ENCODE results near the gene PLA1A. TPM values are rescaled to one million over a fixed set of nuclear protein-coding genes. Genes with fewer than 3 reads are reported as not detected.

The PLA1A gene
- total and polyA plus RNA-seq, 10 of the 15 experiments (the other 5 are each of a cell fraction or from before 2014, with no cell fraction given), result 2.9 to 106 (median 4.8) TPM

DNA sequence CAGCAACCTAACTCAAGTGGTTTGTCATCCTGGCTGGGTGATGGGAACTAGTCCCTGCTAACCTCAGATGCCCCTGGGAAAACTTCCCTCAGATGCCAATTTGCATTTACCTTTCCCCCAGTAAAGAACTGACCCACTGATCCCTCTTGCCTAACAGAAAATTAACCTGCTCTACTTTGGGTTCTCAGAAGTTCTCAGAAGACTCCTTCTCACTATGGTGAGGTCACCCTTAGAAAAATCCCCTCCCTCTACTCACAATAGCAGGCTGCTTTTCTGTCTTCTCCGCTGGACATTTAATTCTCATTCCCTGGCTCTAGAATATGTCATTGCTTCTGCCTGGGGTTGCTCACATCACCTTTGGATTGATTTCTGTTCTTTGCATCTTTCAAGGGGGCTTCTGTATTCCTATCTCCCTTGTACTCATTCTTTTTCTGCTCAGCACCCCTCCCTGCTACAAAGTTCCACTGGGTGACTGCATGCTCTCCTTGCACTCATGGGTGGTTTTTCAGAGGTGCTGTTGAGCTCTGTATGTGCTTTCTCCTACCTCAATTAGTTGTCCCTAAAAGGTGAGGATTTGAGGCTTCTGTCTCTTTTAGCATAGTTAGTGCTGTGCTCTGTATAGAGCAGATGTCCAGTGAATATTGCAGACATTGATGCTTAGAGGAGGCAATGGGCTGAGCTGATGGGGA lies 869 bp downstream of the PLA1A start:
- Histone ChIP-seq H3K27ac (ENCODE audit: control insufficient read depth, insufficient read depth) (peak overlapping the region; percentile 87), H3K4me1 (ENCODE audit: control insufficient read depth, insufficient read depth, low read length) (peaks cover 64% of the 10 kb centered on the region), H3K27me3 (replicated peaks in 1 of 2; ENCODE audit: control insufficient read depth in 2 of 2, insufficient read depth in 2 of 2, low read length in 1 of 2) (no peaks in the 10 kb centered on the region), H3K79me2 (ENCODE audit: control insufficient read depth, insufficient read depth, low read length) (peaks cover 26% of the 10 kb centered on the region), H3K4me3 (peak overlapping the region; percentile 43), H2AFZ (ENCODE audit: control insufficient read depth, low read depth, low read length) (peak overlapping the region; percentile 6; the same call in 1 of the 2 replicates), H4K20me1 (ENCODE audit: control insufficient read depth, insufficient read depth) (no peaks in the 10 kb centered on the region), H3K4me2 (ENCODE audit: control insufficient read depth, insufficient read depth) (peak overlapping the region; percentile 80), H3K9me3 (replicated peaks; ENCODE audit: control insufficient read depth, insufficient read depth, low read length) (no peaks in the 10 kb centered on the region), H3K36me3 (ENCODE audit: control insufficient read depth in 2 of 2, insufficient read depth in 2 of 2, low read length in 1 of 2) (no peaks in the 10 kb centered on the region), H3K9ac (ENCODE audit: control insufficient read depth, insufficient read depth, low read length) (peak overlapping the region; percentile 80)
- ChIA-PET SMC1A (ENCODE audit: uncharacterized antibody, unreplicated experiment) (interaction anchor here (0.7 to 7.6 kb wide), 22 partner anchors 9 to 246 kb away, joined by 3 to 329 read pairs (median 14); partner anchors contain the start of genes ADPRH, CD80, COX17 and TIMMDC1), POLR2A (interaction anchor here (0.6 to 10.4 kb wide), 16 partner anchors 10 to 294 kb away, joined by 3 to 133 read pairs (median 16); partner anchors contain the start of genes ADPRH, CD80, COX17 and TMEM39A), CTCF (interaction anchor here (1.0 to 9.5 kb wide), 17 partner anchors 8 to 246 kb away, joined by 3 to 296 read pairs (median 22); partner anchors contain the start of genes ADPRH, CD80, COX17 and TIMMDC1), RAD21 (ENCODE audit: unreplicated experiment) (interaction anchor here (1.0 to 7.2 kb wide), 20 partner anchors 12 to 496 kb away, joined by 3 to 239 read pairs (median 22); partner anchors contain the start of genes ADPRH, ARHGAP31, CD80 and COX17)
- FAIRE-seq (no peak), DNase-seq (ENCODE audit: low read depth, low spot score) (peak; percentile 87), ATAC-seq (peak; percentile 60)
- in situ Hi-C loops (cut with MboI) (loop anchor here (5.0 kb wide), 1 partner anchor 79 kb away; the partner anchor contains the start of gene COX17), intact Hi-C loops (cut with micrococcal nuclease; ENCODE audit: unreplicated experiment) (loop anchor here (1.0 kb wide), 3 partner anchors 18 to 36 kb away; no protein-coding TSS in a partner anchor)
- WGBS (ENCODE audit: insufficient coverage, insufficient replicate concordance, low lambda C conversion rate, missing lambda C conversion rate), result 5% methylated on average over 1 of the region's 1 CpG
- TSS peak; percentile 85 for BruUV-seq (replicated peaks)
- TF ChIP-seq ZNF274 (IDR thresholded peaks at IDR 0.05; ENCODE audit: insufficient read depth, insufficient read length), result no peak
- no peak for TF ChIP-seq ZSCAN29 (IDR thresholded peaks at IDR 0.05)
- TF ChIP-seq, protein P1, sequence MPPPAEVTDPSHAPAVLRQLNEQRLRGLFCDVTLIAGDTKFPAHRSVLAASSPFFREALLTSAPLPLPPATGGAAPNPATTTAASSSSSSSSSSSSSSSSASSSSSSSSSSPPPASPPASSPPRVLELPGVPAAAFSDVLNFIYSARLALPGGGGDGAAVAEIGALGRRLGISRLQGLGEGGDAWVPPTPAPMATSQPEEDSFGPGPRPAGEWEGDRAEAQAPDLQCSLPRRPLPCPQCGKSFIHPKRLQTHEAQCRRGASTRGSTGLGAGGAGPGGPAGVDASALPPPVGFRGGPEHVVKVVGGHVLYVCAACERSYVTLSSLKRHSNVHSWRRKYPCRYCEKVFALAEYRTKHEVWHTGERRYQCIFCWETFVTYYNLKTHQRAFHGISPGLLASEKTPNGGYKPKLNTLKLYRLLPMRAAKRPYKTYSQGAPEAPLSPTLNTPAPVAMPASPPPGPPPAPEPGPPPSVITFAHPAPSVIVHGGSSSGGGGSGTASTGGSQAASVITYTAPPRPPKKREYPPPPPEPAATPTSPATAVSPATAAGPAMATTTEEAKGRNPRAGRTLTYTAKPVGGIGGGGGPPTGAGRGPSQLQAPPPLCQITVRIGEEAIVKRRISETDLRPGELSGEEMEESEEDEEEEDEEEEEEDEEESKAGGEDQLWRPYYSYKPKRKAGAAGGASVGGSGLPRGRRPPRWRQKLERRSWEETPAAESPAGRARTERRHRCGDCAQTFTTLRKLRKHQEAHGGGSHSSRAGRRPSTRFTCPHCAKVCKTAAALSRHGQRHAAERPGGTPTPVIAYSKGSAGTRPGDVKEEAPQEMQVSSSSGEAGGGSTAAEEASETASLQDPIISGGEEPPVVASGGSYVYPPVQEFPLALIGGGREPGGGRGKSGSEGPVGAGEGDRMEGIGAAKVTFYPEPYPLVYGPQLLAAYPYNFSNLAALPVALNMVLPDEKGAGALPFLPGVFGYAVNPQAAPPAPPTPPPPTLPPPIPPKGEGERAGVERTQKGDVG (CRISPR knock-in tag; IDR thresholded peaks at IDR 0.05), result no peak
- TF ChIP-seq RELA (IDR thresholded peaks at IDR 0.05; ENCODE audit: borderline replicate concordance, partially characterized antibody), result peak; percentile 33
- TF ChIP-seq MTA3 (IDR thresholded peaks at IDR 0.05; ENCODE audit: borderline replicate concordance, low read length), result no peak
- peak in 1 of 2 experiments; percentile 58; a peak in 1 of 4 replicates for TF ChIP-seq EP300 (IDR thresholded peaks at IDR 0.05; ENCODE audit: borderline replicate concordance in 1 of 2, control insufficient read depth in 1 of 2, low read depth in 2 of 2, low read length in 2 of 2)
- TF ChIP-seq RAD51 (IDR thresholded peaks at IDR 0.05), result no peak
- no peak for TF ChIP-seq YBX1 (IDR thresholded peaks at IDR 0.05)
- TF ChIP-seq SP1 (IDR thresholded peaks at IDR 0.05; ENCODE audit: low read depth, low read length), result peak; percentile 21
- no peak for TF ChIP-seq SIN3A (IDR thresholded peaks at IDR 0.05; ENCODE audit: low read depth, low read length)
- TF ChIP-seq, protein P2, sequence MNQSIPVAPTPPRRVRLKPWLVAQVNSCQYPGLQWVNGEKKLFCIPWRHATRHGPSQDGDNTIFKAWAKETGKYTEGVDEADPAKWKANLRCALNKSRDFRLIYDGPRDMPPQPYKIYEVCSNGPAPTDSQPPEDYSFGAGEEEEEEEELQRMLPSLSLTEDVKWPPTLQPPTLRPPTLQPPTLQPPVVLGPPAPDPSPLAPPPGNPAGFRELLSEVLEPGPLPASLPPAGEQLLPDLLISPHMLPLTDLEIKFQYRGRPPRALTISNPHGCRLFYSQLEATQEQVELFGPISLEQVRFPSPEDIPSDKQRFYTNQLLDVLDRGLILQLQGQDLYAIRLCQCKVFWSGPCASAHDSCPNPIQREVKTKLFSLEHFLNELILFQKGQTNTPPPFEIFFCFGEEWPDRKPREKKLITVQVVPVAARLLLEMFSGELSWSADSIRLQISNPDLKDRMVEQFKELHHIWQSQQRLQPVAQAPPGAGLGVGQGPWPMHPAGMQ (IDR thresholded peaks at IDR 0.05; ENCODE audit: borderline replicate concordance), result no peak
- TF ChIP-seq HDAC2 (IDR thresholded peaks at IDR 0.05), result no peak
- TF ChIP-seq POU2F2 (IDR thresholded peaks at IDR 0.05; ENCODE audit: borderline replicate concordance, low read depth, low read length), result peak; percentile 95
- TF ChIP-seq, protein P3, sequence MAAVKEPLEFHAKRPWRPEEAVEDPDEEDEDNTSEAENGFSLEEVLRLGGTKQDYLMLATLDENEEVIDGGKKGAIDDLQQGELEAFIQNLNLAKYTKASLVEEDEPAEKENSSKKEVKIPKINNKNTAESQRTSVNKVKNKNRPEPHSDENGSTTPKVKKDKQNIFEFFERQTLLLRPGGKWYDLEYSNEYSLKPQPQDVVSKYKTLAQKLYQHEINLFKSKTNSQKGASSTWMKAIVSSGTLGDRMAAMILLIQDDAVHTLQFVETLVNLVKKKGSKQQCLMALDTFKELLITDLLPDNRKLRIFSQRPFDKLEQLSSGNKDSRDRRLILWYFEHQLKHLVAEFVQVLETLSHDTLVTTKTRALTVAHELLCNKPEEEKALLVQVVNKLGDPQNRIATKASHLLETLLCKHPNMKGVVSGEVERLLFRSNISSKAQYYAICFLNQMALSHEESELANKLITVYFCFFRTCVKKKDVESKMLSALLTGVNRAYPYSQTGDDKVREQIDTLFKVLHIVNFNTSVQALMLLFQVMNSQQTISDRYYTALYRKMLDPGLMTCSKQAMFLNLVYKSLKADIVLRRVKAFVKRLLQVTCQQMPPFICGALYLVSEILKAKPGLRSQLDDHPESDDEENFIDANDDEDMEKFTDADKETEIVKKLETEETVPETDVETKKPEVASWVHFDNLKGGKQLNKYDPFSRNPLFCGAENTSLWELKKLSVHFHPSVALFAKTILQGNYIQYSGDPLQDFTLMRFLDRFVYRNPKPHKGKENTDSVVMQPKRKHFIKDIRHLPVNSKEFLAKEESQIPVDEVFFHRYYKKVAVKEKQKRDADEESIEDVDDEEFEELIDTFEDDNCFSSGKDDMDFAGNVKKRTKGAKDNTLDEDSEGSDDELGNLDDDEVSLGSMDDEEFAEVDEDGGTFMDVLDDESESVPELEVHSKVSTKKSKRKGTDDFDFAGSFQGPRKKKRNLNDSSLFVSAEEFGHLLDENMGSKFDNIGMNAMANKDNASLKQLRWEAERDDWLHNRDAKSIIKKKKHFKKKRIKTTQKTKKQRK (IDR thresholded peaks at IDR 0.05; ENCODE audit: low read depth, low read length), result no peak
- no peak for TF ChIP-seq NFYA (IDR thresholded peaks at IDR 0.05; ENCODE audit: borderline replicate concordance, low read depth, low read length)

Data from GM12878 (cell line).